ENCODE measurements around the gene SLC22A12. TPM values are rescaled to one million over a fixed set of nuclear protein-coding genes. Genes with fewer than 3 reads are reported as not detected.

The SLC22A12 gene
- total and polyA plus RNA-seq, 2 of the 8 experiments (the other 6 are each of a cell fraction or from before 2014, with no cell fraction given): not detected

DNA sequence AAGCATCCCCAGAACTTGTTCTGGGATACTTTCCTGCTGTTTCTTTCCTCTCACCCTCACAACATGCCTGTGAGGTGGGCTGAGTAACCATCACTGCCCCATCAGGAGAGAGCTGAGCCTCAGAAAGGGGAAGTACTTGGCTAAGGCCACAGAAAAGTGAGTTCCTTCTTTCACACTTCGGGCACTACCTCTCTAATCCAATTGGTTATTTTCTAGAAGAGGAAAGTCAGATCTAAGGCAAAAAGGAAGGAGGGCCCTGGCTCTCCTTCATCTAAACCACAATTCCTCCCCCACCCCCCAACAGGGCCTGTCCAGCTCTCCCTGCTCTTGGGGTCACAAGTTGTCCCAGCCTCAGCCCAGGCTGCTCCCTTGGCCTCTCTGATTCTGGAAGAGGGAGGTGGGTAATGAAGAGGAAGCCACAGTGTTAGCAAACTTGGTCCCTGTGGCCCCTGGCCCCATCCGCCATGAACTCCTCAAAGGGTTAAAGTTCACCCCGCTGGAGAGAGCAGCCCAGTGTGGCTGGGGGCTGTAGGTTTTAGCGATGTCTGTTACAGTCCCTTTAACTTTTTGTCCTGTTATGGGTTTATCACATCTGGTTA is 34.0 kb downstream of the SLC22A12 start (continued):
- no peak for TF ChIP-seq PHF8 (conservative IDR thresholded peaks at IDR 0.05; ENCODE audit: low read depth, low read length)

Measured in H1 (cell line).